AG08396 (cell line): Measurements from ENCODE around the gene TLCD2.
"Not testable (repeated sequence)": the region's sequence is repeated elsewhere in the genome, so short reads cannot be mapped to it uniquely, and the experiment has no call there.

ENCODE experiments used
- DNase-seq: peaks from one replicate; pipeline ENCODE4 v3.0.0; 2012; ENCODE audit warnings: low spot score, mixed read lengths

TLCD2 gene

GRCh38 chr17:1716076-1716911 is 6.1 kb upstream of the TLCD2 start:
- DNase-seq, result peak; percentile 99

- no peak for DNase-seq
These were observed 5.6 kb upstream of the TLCD2 start for GRCh38 chr17:1715803-1716075.

- peak; percentile 89 for DNase-seq
These were observed 5.0 kb upstream of the TLCD2 start for GRCh38 chr17:1714980-1715802.

GRCh38 chr17:1714427-1714979 is 4.3 kb upstream of the TLCD2 start:
- DNase-seq, result peak; percentile 91

GRCh38 chr17:1713878-1714426 is 3.8 kb upstream of the TLCD2 start:
- DNase-seq, result no peak

- DNase-seq, result no peak
These were observed 3.1 kb upstream of the TLCD2 start for GRCh38 chr17:1713160-1713877.

GRCh38 chr17:1712271-1712670 is 2.1 kb upstream of the TLCD2 start:
- DNase-seq, result no peak

GRCh38 chr17:1711804-1712203 is 1.6 kb upstream of the TLCD2 start:
- DNase-seq, result no peak

- DNase-seq, result no peak
These were observed 803 bp upstream of the TLCD2 start for GRCh38 chr17:1710807-1711553.

GRCh38 chr17:1709403-1709951 is 700 bp downstream of the TLCD2 start:
- DNase-seq, result no peak

GRCh38 chr17:1708791-1709346 is 1.3 kb downstream of the TLCD2 start:
- DNase-seq, result not testable (repeated sequence)

GRCh38 chr17:1707107-1707506 is 3.1 kb downstream of the TLCD2 start:
- no peak for DNase-seq

GRCh38 chr17:1705004-1705403 is 5.2 kb downstream of the TLCD2 start:
- no peak for DNase-seq

- no peak for DNase-seq
These were observed 7.1 kb downstream of the TLCD2 start for GRCh38 chr17:1703063-1703462.

GRCh38 chr17:1699891-1700290 is 10.3 kb downstream of the TLCD2 start:
- not testable (repeated sequence) for DNase-seq

GRCh38 chr17:1697681-1698080 is 12.5 kb downstream of the TLCD2 start:
- no peak for DNase-seq

- DNase-seq, result no peak
These were observed 14.8 kb downstream of the TLCD2 start for GRCh38 chr17:1695365-1695764.

GRCh38 chr17:1693339-1693738 is 16.8 kb downstream of the TLCD2 start:
- peak; percentile 27 for DNase-seq

- no peak for DNase-seq
These were observed 19.5 kb downstream of the TLCD2 start for GRCh38 chr17:1690544-1691221.

GRCh38 chr17:1688405-1688804 is 21.8 kb downstream of the TLCD2 start:
- not testable (repeated sequence) for DNase-seq
